ENCODE results near the gene CALU.
A peak's percentile ranks its signal among the peaks of the same experiment; 100 is the strongest.

CALU gene

DNA sequence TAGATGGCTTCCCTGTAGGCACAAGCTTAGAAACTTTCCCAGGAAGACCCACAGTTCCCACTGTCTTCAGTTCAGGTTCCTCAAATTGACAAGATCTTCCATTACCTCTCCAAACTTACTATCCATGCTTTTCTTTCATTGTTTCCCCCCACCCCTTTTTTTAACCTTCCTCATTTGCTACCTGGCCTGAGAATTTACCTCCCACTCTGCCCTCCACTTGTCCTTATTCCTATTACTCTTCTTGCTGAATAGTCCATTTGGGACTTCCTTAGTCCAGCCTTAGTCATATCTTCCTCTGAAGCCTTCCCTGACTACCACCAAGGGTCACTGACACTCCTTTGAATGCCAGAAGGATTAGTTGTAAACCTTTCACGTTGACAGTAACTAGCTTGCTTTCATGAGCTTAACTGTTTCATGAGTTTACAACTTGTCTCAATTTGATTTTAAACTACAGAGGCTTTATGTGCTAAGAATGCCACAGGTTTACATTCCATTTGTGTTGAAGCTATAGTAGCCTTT lies 1.2 kb upstream of the CALU start:
- peak overlapping the region; percentile 96; the same call in 1 of the 2 replicates for H2AFZ ChIP-seq (ENCODE audit: low read depth)
- H3K4me2 ChIP-seq: peak overlapping the region; percentile 89
- no peak overlapping the region for H3K27ac ChIP-seq
- H3K4me3 ChIP-seq (IDR thresholded peaks at IDR 0.05; ENCODE audit: insufficient read depth, low read depth, low read length): no peak overlapping the region
- TF ChIP-seq CTCF (conservative IDR thresholded peaks at IDR 0.05; ENCODE audit: low read depth, low read length): no peak
- peaks cover 22% of the 10 kb centered on the region for H3K4me1 ChIP-seq (ENCODE audit: low read depth, poor library complexity, severe bottlenecking)
- no peak overlapping the region; the same call in 1 of the 2 replicates for H3K9ac ChIP-seq
- H3K36me3 ChIP-seq (ENCODE audit: insufficient read depth): no peaks in the 10 kb centered on the region
- no peaks in the 10 kb centered on the region for H3K27me3 ChIP-seq (ENCODE audit: insufficient read depth, low read depth)
- H4K20me1 ChIP-seq (ENCODE audit: insufficient read depth): peaks cover 14% of the 10 kb centered on the region; the same call in 1 of the 2 replicates
- H3K79me2 ChIP-seq (ENCODE audit: insufficient read depth, low read depth): peaks cover 37% of the 10 kb centered on the region

DNA sequence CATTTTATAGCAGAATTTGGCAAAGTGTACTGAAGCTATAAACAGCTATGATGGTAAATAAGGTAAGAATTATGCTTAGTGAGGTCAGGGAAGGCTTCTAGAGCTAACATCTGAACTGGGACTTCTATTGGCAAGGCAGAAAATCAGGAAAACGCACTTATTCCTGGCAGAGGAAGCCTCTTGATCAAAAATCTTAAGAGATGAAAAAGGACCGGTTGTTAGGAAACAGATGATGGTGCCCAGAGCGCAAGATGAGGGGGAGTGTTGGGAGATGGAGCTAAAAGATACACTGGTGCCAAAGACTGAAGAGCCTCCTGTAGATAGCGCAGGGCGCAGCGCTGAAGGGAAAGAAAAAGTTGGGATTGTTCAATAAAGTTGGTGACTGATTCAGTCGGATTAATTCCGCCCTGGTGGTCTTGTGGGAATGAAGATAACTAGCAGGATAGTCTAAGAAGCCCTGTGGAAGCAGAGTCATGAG lies 550 bp upstream of the CALU start:
- Histone ChIP-seq H2AFZ (ENCODE audit: low read depth) (peak overlapping the region; percentile 96), H3K36me3 (ENCODE audit: insufficient read depth) (no peaks in the 10 kb centered on the region), H3K4me3 (IDR thresholded peaks at IDR 0.05; ENCODE audit: insufficient read depth, low read depth, low read length) (no peak overlapping the region), H3K9ac (peak overlapping the region; percentile 61; the same call in 1 of the 2 replicates), H3K4me1 (ENCODE audit: low read depth, poor library complexity, severe bottlenecking) (peaks cover 22% of the 10 kb centered on the region), H3K79me2 (ENCODE audit: insufficient read depth, low read depth) (peaks cover 44% of the 10 kb centered on the region), H4K20me1 (ENCODE audit: insufficient read depth) (peaks cover 14% of the 10 kb centered on the region; the same call in 1 of the 2 replicates), H3K27ac (peak overlapping the region; percentile 15; the same call in 1 of the 2 replicates), H3K4me2 (peak overlapping the region; percentile 89), H3K27me3 (ENCODE audit: insufficient read depth, low read depth) (no peaks in the 10 kb centered on the region)
- no peak for TF ChIP-seq CTCF (conservative IDR thresholded peaks at IDR 0.05; ENCODE audit: low read depth, low read length)

- H3K27ac ChIP-seq: no peak overlapping the region
- H3K27me3 ChIP-seq (ENCODE audit: insufficient read depth, low read depth): no peaks in the 10 kb centered on the region
- peak overlapping the region; percentile 22 for H3K4me3 ChIP-seq (IDR thresholded peaks at IDR 0.05; ENCODE audit: insufficient read depth, low read depth, low read length)
- peak overlapping the region; percentile 61; the same call in 1 of the 2 replicates for H3K9ac ChIP-seq
- H2AFZ ChIP-seq (ENCODE audit: low read depth): peak overlapping the region; percentile 96
- no peak for TF ChIP-seq CTCF (conservative IDR thresholded peaks at IDR 0.05; ENCODE audit: low read depth, low read length)
- H3K4me1 ChIP-seq (ENCODE audit: low read depth, poor library complexity, severe bottlenecking): peaks cover 22% of the 10 kb centered on the region
- H3K4me2 ChIP-seq: peak overlapping the region; percentile 100
- peaks cover 59% of the 10 kb centered on the region for H3K79me2 ChIP-seq (ENCODE audit: insufficient read depth, low read depth)
- H4K20me1 ChIP-seq (ENCODE audit: insufficient read depth): peaks cover 21% of the 10 kb centered on the region; the same call in 1 of the 2 replicates
- H3K36me3 ChIP-seq (ENCODE audit: insufficient read depth): no peaks in the 10 kb centered on the region
These were observed 977 bp downstream of the CALU start for GRCh38 chr7:128739990-128740682.

DNA sequence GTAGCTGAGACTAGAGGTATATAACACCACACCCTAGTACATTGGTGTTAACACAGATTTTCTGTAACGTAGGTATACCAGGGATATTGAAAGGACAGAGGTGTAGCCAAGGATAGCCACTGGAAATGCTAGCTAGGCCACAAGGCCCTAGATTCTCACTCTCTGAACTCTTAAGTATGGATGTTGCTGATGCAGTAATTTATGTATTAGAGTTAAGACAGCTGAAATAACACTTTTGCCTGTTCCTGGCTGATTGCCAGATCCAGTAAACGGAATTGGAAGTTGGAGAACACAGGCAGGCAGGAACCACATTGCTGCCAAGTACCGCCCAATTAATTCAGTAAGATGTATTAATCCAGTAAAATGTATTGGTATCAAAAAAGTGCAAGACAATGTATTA lies 1.8 kb downstream of the CALU start:
- no peak for TF ChIP-seq CTCF (conservative IDR thresholded peaks at IDR 0.05; ENCODE audit: low read depth, low read length)
- peaks cover 23% of the 10 kb centered on the region; the same call in 1 of the 2 replicates for H4K20me1 ChIP-seq (ENCODE audit: insufficient read depth)
- no peak overlapping the region for H3K4me3 ChIP-seq (IDR thresholded peaks at IDR 0.05; ENCODE audit: insufficient read depth, low read depth, low read length)
- H3K79me2 ChIP-seq (ENCODE audit: insufficient read depth, low read depth): peaks cover 68% of the 10 kb centered on the region
- no peaks in the 10 kb centered on the region for H3K27me3 ChIP-seq (ENCODE audit: insufficient read depth, low read depth)
- no peak overlapping the region for H3K9ac ChIP-seq
- H3K4me1 ChIP-seq (ENCODE audit: low read depth, poor library complexity, severe bottlenecking): peaks cover 22% of the 10 kb centered on the region
- peak overlapping the region; percentile 100 for H3K4me2 ChIP-seq
- no peak overlapping the region for H3K27ac ChIP-seq
- H2AFZ ChIP-seq (ENCODE audit: low read depth): no peak overlapping the region
- H3K36me3 ChIP-seq (ENCODE audit: insufficient read depth): no peaks in the 10 kb centered on the region
